NB4 (cell line): ENCODE measurements around the gene SOCS1.

Source experiments
- CTCF ChIP-seq: IDR thresholded peaks from one replicate; pipeline ENCODE4 v1.5.1; 2012; ENCODE audit warnings: low read depth, low read length
- MAX ChIP-seq: IDR thresholded peaks from 2 replicates; pipeline ENCODE4 v1.6.1; 2011; ENCODE audit warnings: low read depth, low read length
- MYC ChIP-seq: IDR thresholded peaks from 2 replicates; pipeline ENCODE4 v1.6.1; 2011; ENCODE audit warnings: low read depth, low read length
- POLR2A ChIP-seq: IDR thresholded peaks from 2 replicates; pipeline ENCODE4 v1.6.1; 2011; ENCODE audit warnings: mild to moderate bottlenecking; ENCODE audit not compliant: insufficient read length; ENCODE audit errors: extremely low read depth

- TF ChIP-seq POLR2A (no peak), CTCF (no peak), MAX (no peak), MYC (no peak)
Measured at GRCh38 chr16:11242658-11243057, 13.3 kb downstream of the SOCS1 start.
